ENCODE results near the gene USP38.
"Not testable (repeated sequence)": the region's sequence is repeated elsewhere in the genome, so short reads cannot be mapped to it uniquely, and the experiment has no call there.

DNA sequence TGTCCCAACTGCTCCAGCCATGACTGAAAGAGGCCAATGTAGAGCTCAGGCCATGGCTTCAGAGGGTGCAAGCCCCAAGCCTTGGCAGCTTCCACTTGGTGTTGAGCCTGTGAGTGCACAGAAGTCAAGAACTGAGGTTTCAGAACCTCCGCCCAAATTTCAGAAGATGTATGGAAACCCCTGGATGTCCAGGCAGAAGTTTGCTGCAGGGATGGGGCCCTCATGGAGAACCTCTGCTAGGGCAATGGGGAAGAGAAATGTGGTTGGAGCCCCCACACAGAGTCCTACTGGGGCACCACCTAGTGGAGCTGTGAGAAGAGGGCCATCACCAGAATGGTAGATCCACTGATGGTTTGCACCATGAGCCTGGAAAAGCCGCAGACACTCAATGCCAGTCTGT, 83.0 kb downstream of the USP38 start:
- not testable (repeated sequence) for TF ChIP-seq CTCF, POLR2A (IDR thresholded peaks at IDR 0.05)
